Jurkat, Clone E6-1 (cell line): ENCODE results near the gene EPS15.
"Not testable (repeated sequence)": the region's sequence is repeated elsewhere in the genome, so short reads cannot be mapped to it uniquely, and the experiment has no call there.

Source experiments
- DNase-seq: peaks from one replicate; pipeline ENCODE4 v3.0.0-alpha.2; 2011; ENCODE audit warnings: low read depth, low spot score
- H3K4me3 ChIP-seq: 2 replicates; pipeline ENCODE4 v1.5.1; 2011; ENCODE audit warnings: mild to moderate bottlenecking, low read length, control low read depth, moderate library complexity

The EPS15 gene

GRCh38 chr1:51442616-51443015 is 76.5 kb downstream of the EPS15 start:
- no peak overlapping the region for H3K4me3 ChIP-seq
- peak; percentile 15 for DNase-seq

- no peak overlapping the region for H3K4me3 ChIP-seq
- DNase-seq = no peak
Measured at GRCh38 chr1:51442198-51442597, 76.9 kb downstream of the EPS15 start.

- no peak for DNase-seq
- no peak overlapping the region for H3K4me3 ChIP-seq
Measured at GRCh38 chr1:51439895-51440294, 79.2 kb downstream of the EPS15 start.

GRCh38 chr1:51439053-51439452 is 80.0 kb downstream of the EPS15 start:
- no peak overlapping the region for H3K4me3 ChIP-seq
- DNase-seq = no peak

GRCh38 chr1:51437391-51437790 is 81.7 kb downstream of the EPS15 start:
- DNase-seq, H3K4me3 ChIP-seq: not testable (repeated sequence)

GRCh38 chr1:51435878-51436277 is 83.2 kb downstream of the EPS15 start:
- H3K4me3 ChIP-seq = no peak overlapping the region
- no peak for DNase-seq

- no peak for DNase-seq
Measured at GRCh38 chr1:51433972-51434510, 85.0 kb downstream of the EPS15 start.

GRCh38 chr1:51433269-51433971 is 85.6 kb downstream of the EPS15 start:
- DNase-seq = peak; percentile 22
- no peak overlapping the region for H3K4me3 ChIP-seq

More at GRCh38 chr1:51433972-51434510, 85.0 kb downstream of the EPS15 start:
- no peak overlapping the region for H3K4me3 ChIP-seq

GRCh38 chr1:51432146-51432545 is 86.9 kb downstream of the EPS15 start:
- DNase-seq = no peak
- H3K4me3 ChIP-seq = no peak overlapping the region

- no peak for DNase-seq
- H3K4me3 ChIP-seq = no peak overlapping the region
Measured at GRCh38 chr1:51427438-51427837, 91.6 kb downstream of the EPS15 start.

GRCh38 chr1:51425955-51426354 is 93.1 kb downstream of the EPS15 start:
- H3K4me3 ChIP-seq = no peak overlapping the region
- no peak for DNase-seq

GRCh38 chr1:51425273-51425672 is 93.8 kb downstream of the EPS15 start:
- DNase-seq = no peak
- H3K4me3 ChIP-seq = no peak overlapping the region

GRCh38 chr1:51423073-51423821 is 95.8 kb downstream of the EPS15 start:
- no peak overlapping the region for H3K4me3 ChIP-seq
- no peak for DNase-seq

- H3K4me3 ChIP-seq = no peak overlapping the region
- no peak for DNase-seq
Measured at GRCh38 chr1:51422367-51423072, 96.5 kb downstream of the EPS15 start.

- DNase-seq = peak; percentile 60
- H3K4me3 ChIP-seq = no peak overlapping the region
Measured at GRCh38 chr1:51421964-51422363, 97.1 kb downstream of the EPS15 start.

GRCh38 chr1:51420867-51421627 is 98.0 kb downstream of the EPS15 start:
- DNase-seq = no peak
- H3K4me3 ChIP-seq = no peak overlapping the region

- no peak for DNase-seq
- H3K4me3 ChIP-seq = no peak overlapping the region
Measured at GRCh38 chr1:51418384-51418959, 100.6 kb downstream of the EPS15 start.

- DNase-seq = no peak
- H3K4me3 ChIP-seq = no peak overlapping the region
Measured at GRCh38 chr1:51417496-51418383, 101.3 kb downstream of the EPS15 start.
